Middle frontal gyrus (tissue), 1 donor: ENCODE data around the gene NOS1AP.
"Not testable (repeated sequence)": the region's sequence is repeated elsewhere in the genome, so short reads cannot be mapped to it uniquely, and the experiment has no call there.

Experiments
- DNase-seq: peaks from one replicate; pipeline ENCODE4 v3.0.0-alpha.2; 2015; ENCODE audit warnings: low spot score; ENCODE audit errors: extremely low spot score

NOS1AP gene

GRCh38 chr1:162069334-162070093 is at the start of gene NOS1AP:
TSS of gene NOS1AP (plus strand) at chr1:162069691. CDS start at chr1:162070178, 487 bp downstream.
- peak; percentile 75 for DNase-seq

GRCh38 chr1:162020150-162020549 is 49.3 kb upstream of the NOS1AP start:
- no peak for DNase-seq

DNA sequence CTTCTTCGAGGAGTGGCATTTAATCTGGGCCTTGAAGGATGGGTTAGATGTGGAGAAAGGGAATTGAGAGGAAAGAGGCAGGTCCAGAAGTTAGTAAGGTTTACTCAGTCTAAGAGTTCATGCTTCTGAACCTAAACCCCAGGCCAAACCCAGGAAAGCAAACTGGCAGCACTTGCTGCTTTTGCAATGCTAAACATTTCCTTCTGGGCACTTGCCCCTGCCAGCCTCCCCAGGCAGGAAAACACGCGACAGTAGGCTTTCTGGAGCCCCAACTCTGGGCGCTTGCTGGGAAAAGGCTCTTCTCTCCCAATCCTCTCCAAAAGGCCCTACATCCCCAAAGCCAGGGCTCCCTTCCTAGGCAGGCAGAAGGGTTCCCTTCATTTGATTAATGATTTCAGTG is 48.4 kb upstream of the NOS1AP start:
- no peak for DNase-seq

DNA sequence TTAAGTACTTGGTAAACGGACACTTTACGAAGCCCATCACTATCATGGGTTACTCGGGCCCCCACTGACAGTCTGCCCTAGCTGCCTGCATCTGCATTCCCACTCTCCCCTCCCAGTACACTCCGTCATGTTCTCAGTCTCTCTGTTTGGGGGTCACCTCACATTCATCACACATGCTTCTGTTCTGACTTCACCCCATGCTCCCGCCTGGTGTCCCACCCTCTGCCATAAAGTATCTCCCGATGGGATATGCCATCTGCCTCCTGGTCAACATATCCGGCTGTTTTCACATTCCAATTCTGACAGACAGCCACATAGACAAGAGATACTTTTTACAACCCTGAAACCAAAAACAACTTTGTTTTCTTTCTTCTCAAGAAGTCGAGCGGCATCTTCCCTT is 46.9 kb upstream of the NOS1AP start:
- DNase-seq: no peak

- DNase-seq: no peak
Measured at GRCh38 chr1:162023181-162023546, 46.3 kb upstream of the NOS1AP start.

GRCh38 chr1:162023547-162024501 is 45.7 kb upstream of the NOS1AP start, which contains the start of gene OLFML2B:
TSS of gene OLFML2B (minus strand) at chr1:162023869. CDS start at chr1:162023430, 439 bp downstream.
- no peak for DNase-seq

GRCh38 chr1:162025541-162025940 is 44.0 kb upstream of the NOS1AP start:
- DNase-seq: no peak

- no peak for DNase-seq
Measured at GRCh38 chr1:162026881-162027280, 42.6 kb upstream of the NOS1AP start.

- no peak for DNase-seq
Measured at GRCh38 chr1:162028726-162029125, 40.8 kb upstream of the NOS1AP start.

DNA sequence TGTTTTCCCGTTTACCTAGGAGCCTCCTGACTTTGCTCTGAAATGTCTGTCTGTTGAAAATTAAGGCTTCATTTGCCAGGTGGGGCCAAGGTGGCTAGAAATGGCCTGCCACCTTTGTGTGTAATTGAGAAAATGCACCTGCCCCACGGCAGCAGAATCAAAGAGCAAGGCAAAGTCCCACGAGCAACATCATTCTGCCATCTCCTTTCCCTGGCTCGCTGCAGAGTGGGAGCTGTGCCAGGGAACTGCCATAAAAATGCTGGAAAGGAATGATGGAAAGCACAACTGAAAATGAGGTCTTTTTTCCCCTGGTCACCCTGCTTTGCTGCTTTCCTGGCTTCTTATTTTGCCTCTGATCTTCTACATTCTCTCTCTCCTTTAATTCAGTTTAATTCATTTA is 40.3 kb upstream of the NOS1AP start:
- DNase-seq: no peak

DNA sequence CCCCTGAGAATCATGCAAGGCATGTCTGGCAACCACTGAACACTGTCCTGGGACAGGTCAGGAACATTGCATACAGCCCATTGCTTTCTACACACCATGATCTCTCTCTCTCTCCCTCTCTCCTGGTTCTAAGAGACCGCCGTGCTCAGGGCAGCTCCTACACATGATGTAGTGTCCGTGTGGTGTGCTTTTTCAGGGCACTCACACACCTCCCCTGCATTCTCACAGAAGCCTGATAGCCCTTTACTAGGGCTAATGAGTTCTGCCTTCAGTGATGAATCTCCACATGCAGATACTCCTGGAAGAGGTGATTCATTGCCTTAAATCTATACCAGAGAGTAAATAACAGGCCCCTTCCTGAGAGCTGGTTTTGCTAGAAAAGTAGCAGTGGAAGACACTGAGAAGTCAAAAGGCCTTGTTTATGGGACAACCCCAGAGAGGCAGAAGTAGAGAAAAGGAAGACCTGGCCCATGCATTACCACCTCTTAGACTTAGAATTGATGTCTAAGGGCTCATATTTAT is 38.7 kb upstream of the NOS1AP start:
- DNase-seq: no peak

DNA sequence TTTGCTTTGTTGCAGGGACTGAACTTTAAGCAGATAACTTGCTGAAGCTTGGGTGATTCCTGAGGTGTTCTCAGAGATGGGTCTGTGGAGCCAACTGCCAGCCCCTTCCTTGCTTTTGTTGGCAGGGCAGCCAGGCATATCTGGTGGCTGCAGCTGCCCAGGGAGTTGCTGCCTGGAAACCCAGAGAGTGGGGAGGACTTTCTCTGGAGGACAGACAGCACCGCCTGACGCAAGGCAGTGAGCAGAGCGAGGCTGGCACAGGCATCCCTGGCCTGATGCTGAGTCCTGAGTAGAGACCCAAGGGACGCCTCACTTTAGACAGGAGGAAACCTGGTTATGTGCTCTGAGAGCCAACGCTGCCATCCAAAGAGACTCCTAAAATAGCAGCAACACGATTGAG is 36.1 kb upstream of the NOS1AP start:
- no peak for DNase-seq

DNA sequence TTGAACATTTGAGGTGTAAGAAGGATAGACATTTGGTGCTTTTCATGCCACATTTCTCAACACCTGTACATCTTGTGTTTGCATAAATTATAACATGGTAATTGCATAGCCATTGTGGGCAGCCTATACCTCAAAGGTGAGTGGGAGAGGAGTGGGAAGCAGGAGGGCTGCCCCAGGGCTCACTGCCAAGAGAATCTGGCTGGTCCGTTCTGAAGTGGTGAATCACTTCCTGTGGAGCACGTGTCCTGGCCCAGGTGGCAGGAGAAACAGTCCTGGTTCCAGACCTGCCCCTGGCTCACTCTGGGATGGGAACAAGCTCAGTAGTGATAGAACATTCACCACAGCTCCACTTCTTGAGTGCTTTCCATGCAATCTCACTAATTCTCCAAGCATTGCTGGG is 34.2 kb upstream of the NOS1AP start:
- no peak for DNase-seq

DNA sequence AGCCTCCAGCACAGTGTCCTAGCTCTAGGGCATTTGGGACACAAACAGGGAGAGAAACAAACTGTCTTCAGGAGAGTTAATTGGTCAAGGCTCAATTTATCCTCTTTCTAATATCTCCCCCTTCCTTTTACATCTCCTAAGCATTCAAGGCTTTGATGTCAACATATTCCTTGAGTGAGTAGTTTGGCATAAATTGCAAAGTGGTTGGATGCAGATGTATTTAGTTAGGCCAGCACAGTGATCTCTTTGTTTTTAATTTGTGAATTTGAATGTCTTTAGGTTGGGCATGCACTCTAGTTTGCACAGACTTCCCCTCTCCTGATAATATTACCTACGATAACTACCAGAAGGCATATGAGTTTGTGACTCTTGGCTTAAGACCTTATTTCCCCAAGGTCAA is 33.3 kb upstream of the NOS1AP start:
- DNase-seq: no peak

DNA sequence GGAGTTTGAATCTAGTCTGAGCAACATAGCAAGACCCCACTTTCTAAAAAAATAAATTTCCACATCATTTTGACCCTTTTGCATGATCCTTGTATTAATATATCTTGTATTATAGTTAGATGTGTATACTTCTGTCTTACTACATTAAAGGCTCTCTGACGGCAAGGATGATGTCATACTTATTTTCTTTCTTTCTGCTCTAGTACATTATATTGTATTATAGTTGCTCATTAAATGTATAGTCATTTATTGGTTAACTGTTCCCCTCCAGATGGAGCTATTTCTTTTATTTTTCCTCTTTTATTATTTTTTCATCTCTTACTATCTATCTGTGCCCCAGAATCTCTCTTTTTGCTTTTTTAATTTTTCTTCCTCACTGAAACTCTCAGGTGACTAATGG is 30.9 kb upstream of the NOS1AP start:
- DNase-seq: no peak

- DNase-seq: no peak
Measured at GRCh38 chr1:162040001-162040400, 29.5 kb upstream of the NOS1AP start.

- DNase-seq: no peak
Measured at GRCh38 chr1:162040657-162041056, 28.8 kb upstream of the NOS1AP start.

DNA sequence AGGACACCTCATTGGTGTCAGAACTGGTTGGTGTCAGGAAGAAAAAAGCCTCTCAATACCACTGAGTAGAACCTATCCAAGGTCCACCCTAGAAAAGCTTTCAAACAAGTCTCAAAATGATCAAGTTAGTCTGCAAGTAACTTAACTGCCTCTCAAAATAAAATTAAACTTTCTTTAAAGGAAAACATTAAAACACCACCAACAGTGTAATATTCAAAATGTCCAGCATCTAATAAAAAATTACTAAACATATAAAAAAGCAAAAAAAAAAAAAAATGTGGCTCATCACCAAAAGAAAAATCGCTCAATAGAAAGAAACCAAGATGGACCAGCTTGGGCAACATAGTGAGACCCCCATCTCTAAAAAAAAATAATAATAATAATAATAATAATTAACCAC is 27.1 kb upstream of the NOS1AP start:
- no peak for DNase-seq

DNA sequence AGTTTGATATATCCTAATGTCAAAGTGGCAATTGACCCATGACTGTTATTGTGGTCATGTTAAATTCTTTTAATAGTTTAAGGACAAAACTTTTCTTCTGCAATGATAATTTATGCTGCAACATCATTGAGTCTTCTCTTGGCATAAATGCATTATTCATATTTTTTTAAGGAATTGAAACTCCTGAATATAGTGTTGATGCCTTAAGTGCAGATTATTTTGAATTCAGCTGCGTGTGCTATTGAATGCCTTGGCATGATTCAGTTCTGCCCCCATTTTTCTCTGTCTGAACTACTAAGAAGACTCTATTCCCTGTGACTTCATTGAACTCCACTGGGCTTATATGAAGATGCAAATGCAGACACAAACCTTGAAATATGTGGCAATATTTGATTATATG is 22.6 kb upstream of the NOS1AP start:
- no peak for DNase-seq

GRCh38 chr1:162053949-162054348 is 15.5 kb upstream of the NOS1AP start:
- not testable (repeated sequence) for DNase-seq

DNA sequence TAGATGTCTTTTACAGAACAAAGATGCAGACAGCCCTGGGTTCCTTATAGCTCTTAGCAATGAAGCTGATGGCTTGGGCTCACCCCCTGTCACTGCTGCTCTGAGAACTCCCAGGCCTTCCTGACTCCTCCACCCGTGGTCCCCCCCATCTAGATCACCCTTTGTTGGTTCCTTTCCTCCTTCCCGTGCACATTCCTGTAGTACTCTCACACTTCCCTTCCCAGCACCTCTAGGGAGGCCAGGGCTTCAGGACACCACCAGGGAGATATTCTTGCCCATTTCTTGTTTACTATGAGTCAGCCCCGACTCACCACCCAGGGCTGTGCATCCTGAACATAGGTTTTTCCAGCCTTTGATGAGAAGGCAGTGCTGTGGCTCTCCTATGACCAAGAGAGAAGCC is 14.4 kb upstream of the NOS1AP start:
- no peak for DNase-seq

DNA sequence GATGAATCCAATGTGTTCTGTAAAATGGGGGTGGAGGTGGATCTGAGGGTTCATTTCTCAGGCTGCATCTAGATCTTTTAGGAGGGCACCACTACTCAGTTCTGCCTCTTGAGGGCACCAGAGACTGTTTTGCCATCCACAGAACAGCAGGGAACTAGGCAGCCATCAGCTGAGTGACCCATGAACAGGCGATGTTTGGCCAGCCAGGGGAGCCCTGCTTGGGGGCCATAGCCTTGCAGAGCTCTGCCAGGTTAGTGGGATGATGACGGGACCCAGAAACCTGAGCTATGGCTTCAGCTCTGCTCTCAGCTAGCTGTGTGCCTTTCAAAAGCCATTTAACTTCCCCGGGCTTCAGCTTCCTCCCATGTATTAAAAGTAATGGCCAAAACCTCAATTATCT is 13.4 kb upstream of the NOS1AP start:
- DNase-seq: peak; percentile 52
